NT2/D1 (cell line): Measurements from ENCODE around the gene RBM38.

Experiments
- DNase-seq: peaks from one replicate; pipeline ENCODE4 v3.0.0-alpha.2; 2011; ENCODE audit warnings: low read depth, low spot score
- H3K27me3 ChIP-seq: 2 replicates; pipeline ENCODE4 v1.6.0; 2011; ENCODE audit warnings: mild to moderate bottlenecking; ENCODE audit not compliant: insufficient read length, insufficient read depth
- H3K36me3 ChIP-seq: 2 replicates; pipeline ENCODE4 v1.6.1; 2011; ENCODE audit warnings: mild to moderate bottlenecking, low read length, mixed read lengths; ENCODE audit not compliant: insufficient read depth, insufficient read length
- H3K4me1 ChIP-seq: 2 replicates; pipeline ENCODE4 v1.5.1; 2011; ENCODE audit not compliant: insufficient read depth, insufficient read length
- H3K4me3 ChIP-seq: 2 replicates; pipeline ENCODE4 v1.5.1; 2011; ENCODE audit warnings: low read depth; ENCODE audit not compliant: insufficient read length
- H3K9ac ChIP-seq: 2 replicates; pipeline ENCODE4 v1.6.0; 2011; ENCODE audit warnings: low read depth; ENCODE audit not compliant: insufficient read length
- H3K9me3 ChIP-seq: 2 replicates; pipeline ENCODE4 v1.5.1; 2011; ENCODE audit warnings: mild to moderate bottlenecking, low read length; ENCODE audit not compliant: insufficient read depth
- SUZ12 ChIP-seq: IDR thresholded peaks from 2 replicates; pipeline ENCODE4 v1.6.1; 2011; ENCODE audit not compliant: insufficient read length, insufficient read depth; ENCODE audit errors: extremely low read depth
- YY1 ChIP-seq: IDR thresholded peaks from 2 replicates; pipeline ENCODE4 v1.6.1; 2011; ENCODE audit not compliant: insufficient read length, insufficient read depth
- ZNF274 ChIP-seq: IDR thresholded peaks from 2 replicates; pipeline ENCODE4 v1.6.1; 2011; ENCODE audit warnings: mild to moderate bottlenecking, low read depth, low read length

Gene RBM38

GRCh38 chr20:57375652-57376230 lies 15.5 kb upstream of the RBM38 start:
- H3K4me3 ChIP-seq, result no peak overlapping the region
- no peak overlapping the region for H3K9ac ChIP-seq
- H3K9me3 ChIP-seq, result no peaks in the 10 kb centered on the region
- peaks cover 3% of the 10 kb centered on the region for H3K4me1 ChIP-seq
- peaks cover 99% of the 10 kb centered on the region for H3K36me3 ChIP-seq
- no peak for DNase-seq
- H3K27me3 ChIP-seq, result no peaks in the 10 kb centered on the region
- no peak for TF ChIP-seq SUZ12
- no peak for TF ChIP-seq ZNF274
- TF ChIP-seq YY1, result no peak

- TF ChIP-seq ZNF274 (no peak), YY1 (no peak), SUZ12 (no peak)
- Histone ChIP-seq H3K9me3 (no peaks in the 10 kb centered on the region), H3K4me3 (no peak overlapping the region), H3K27me3 (no peaks in the 10 kb centered on the region), H3K9ac (no peak overlapping the region), H3K36me3 (peaks cover 89% of the 10 kb centered on the region), H3K4me1 (peaks cover 3% of the 10 kb centered on the region)
- DNase-seq, result no peak
These were observed 13.8 kb upstream of the RBM38 start for GRCh38 chr20:57377350-57377749.

GRCh38 chr20:57378107-57378506 lies 13.1 kb upstream of the RBM38 start:
- Histone ChIP-seq H3K27me3 (no peaks in the 10 kb centered on the region), H3K9me3 (no peaks in the 10 kb centered on the region)
- TF ChIP-seq YY1 (no peak), ZNF274 (no peak), SUZ12 (no peak)

GRCh38 chr20:57378646-57379262 lies 12.4 kb upstream of the RBM38 start:
- Histone ChIP-seq H3K9me3 (no peaks in the 10 kb centered on the region), H3K4me1 (peaks cover 3% of the 10 kb centered on the region), H3K27me3 (no peaks in the 10 kb centered on the region), H3K4me3 (no peak overlapping the region), H3K9ac (no peak overlapping the region), H3K36me3 (peaks cover 76% of the 10 kb centered on the region)
- DNase-seq, result no peak
- TF ChIP-seq ZNF274, result no peak
- TF ChIP-seq SUZ12, result no peak
- TF ChIP-seq YY1, result no peak

More at GRCh38 chr20:57378107-57378506, 13.1 kb upstream of the RBM38 start:
- H3K36me3 ChIP-seq, result peaks cover 83% of the 10 kb centered on the region
- H3K9ac ChIP-seq, result no peak overlapping the region
- no peak for DNase-seq
- peaks cover 3% of the 10 kb centered on the region for H3K4me1 ChIP-seq
- H3K4me3 ChIP-seq, result no peak overlapping the region

GRCh38 chr20:57379263-57379647 lies 11.9 kb upstream of the RBM38 start:
- Histone ChIP-seq H3K9me3 (no peaks in the 10 kb centered on the region), H3K27me3 (no peaks in the 10 kb centered on the region), H3K9ac (no peak overlapping the region), H3K36me3 (peaks cover 73% of the 10 kb centered on the region), H3K4me1 (peaks cover under 1% of the 10 kb centered on the region), H3K4me3 (no peak overlapping the region)
- DNase-seq, result no peak
- TF ChIP-seq YY1, result no peak
- TF ChIP-seq ZNF274, result no peak
- TF ChIP-seq SUZ12, result no peak

- H3K9ac ChIP-seq, result no peak overlapping the region
- peaks cover 73% of the 10 kb centered on the region for H3K36me3 ChIP-seq
- TF ChIP-seq YY1 (no peak), ZNF274 (no peak), SUZ12 (no peak)
- DNase-seq, result no peak
- no peaks in the 10 kb centered on the region for H3K9me3 ChIP-seq
- H3K4me3 ChIP-seq, result no peak overlapping the region
- H3K4me1 ChIP-seq, result no peaks in the 10 kb centered on the region
- no peaks in the 10 kb centered on the region for H3K27me3 ChIP-seq
These were observed 11.0 kb upstream of the RBM38 start for GRCh38 chr20:57380081-57380750.

GRCh38 chr20:57381596-57382503 lies 9.3 kb upstream of the RBM38 start:
- H3K27me3 ChIP-seq, result no peaks in the 10 kb centered on the region
- H3K4me1 ChIP-seq, result no peaks in the 10 kb centered on the region
- H3K9ac ChIP-seq, result no peak overlapping the region
- H3K36me3 ChIP-seq, result peaks cover 72% of the 10 kb centered on the region
- no peak for DNase-seq
- H3K4me3 ChIP-seq, result no peak overlapping the region
- H3K9me3 ChIP-seq, result no peaks in the 10 kb centered on the region
- no peak for TF ChIP-seq ZNF274
- no peak for TF ChIP-seq SUZ12
- TF ChIP-seq YY1, result no peak
